Prostate gland (tissue), 2 donors: ENCODE data around the gene ANXA2. TPM values are rescaled to one million over a fixed set of nuclear protein-coding genes. Genes with fewer than 3 reads are reported as not detected.
A peak's percentile ranks its signal among the peaks of the same experiment; 100 is the strongest.

Experiments used
- DNase-seq: peaks from one replicate; pipeline ENCODE4 v3.0.0-alpha.2; 2019; ENCODE audit warnings: low spot score
- H3K27ac ChIP-seq, 2 donors: fragments of 200-600 bp; sonication (generic); 2 replicates each; pipeline ENCODE4 v1.5.1; 2017 to 2019
- H3K27me3 ChIP-seq: fragments of 200-600 bp; sonication (generic); replicated peaks from 2 replicates; pipeline ENCODE4 v1.5.1; 2019; ENCODE audit not compliant: insufficient read depth
- H3K36me3 ChIP-seq, 2 donors: fragments of 200-600 bp; sonication (generic); 1 replicate in 1 of 2; 2 replicates in 1 of 2; pipeline versions ENCODE4 v1.5.1 to v1.8.1; 2017 to 2019
- H3K4me1 ChIP-seq: fragments of 200-600 bp; sonication (generic); replicated peaks from 2 replicates; pipeline ENCODE4 v1.5.1; 2019
- H3K4me3 ChIP-seq, 2 donors: fragments of 200-600 bp; sonication (generic); 2 replicates each; pipeline ENCODE4 v1.5.1; 2017 to 2019
- H3K9me3 ChIP-seq: fragments of 200-600 bp; sonication (generic); 2 replicates; pipeline ENCODE4 v1.5.1; 2017
- CTCF ChIP-seq, 4 experiments: fragments of 200-600 bp in 2 of 4; fragments of 450-650 bp in 2 of 4; sonication (generic) in 2 of 4; IDR thresholded peaks; 1 replicate in 3 of 4; 2 replicates in 1 of 4; pipeline ENCODE4 v1.5.1; 2016 to 2019; ENCODE audit warnings: antibody characterized with exemption in 4 of 4, mild to moderate bottlenecking in 2 of 4, moderate library complexity in 2 of 4
- POLR2A ChIP-seq: fragments of 450-650 bp; IDR thresholded peaks from one replicate; pipeline ENCODE4 v1.6.1; 2016; ENCODE audit warnings: antibody characterized with exemption, mild to moderate bottlenecking
- POLR2AphosphoS5 ChIP-seq: sonication (generic); formaldehyde crosslinking; IDR thresholded peaks from one replicate; pipeline ENCODE4 v1.6.1; 2017; ENCODE audit warnings: antibody characterized with exemption
- WGBS: methylation state at CpG from one replicate; pipeline ENCODE4 v1.1.5; 2018; 5-methylcytosine and 5-hydroxymethylcytosine counted together
- intact Hi-C: fragments of 100-400 bp; cut with DNase I; formaldehyde crosslinking; loops from one replicate; pipeline ENCODE4 v1.14.2; 2022
- total RNA-seq, 2 donors: library from RNA; depleted of rRNA; stranded (reverse); fragments of >200 nt; gene quantifications; one replicate each; pipeline ENCODE4 v1.1.0, GENCODE V29; 2016

The ANXA2 gene
- total RNA-seq, 2 donors from 2014 or later = 404 to 595 TPM

GRCh38 chr15:60386615-60387014, 11.2 kb downstream of the ANXA2 start:
- Histone ChIP-seq H3K4me1 (peaks cover 17% of the 10 kb centered on the region), H3K36me3 (no peaks in the 10 kb centered on the region), H3K27ac (peak overlapping the region; percentile 69 to 93), H3K9me3 (no peaks in the 10 kb centered on the region), H3K4me3 (peak overlapping the region in 1 of 2 donors; percentile 2), H3K27me3 (no peaks in the 10 kb centered on the region)
- intact Hi-C loops = no loop called here
- no peak for TF ChIP-seq POLR2AphosphoS5
- no peak for TF ChIP-seq POLR2A
- no peak for TF ChIP-seq CTCF (IDR thresholded peaks at IDR 0.05)
- 41% methylated on average over 4 of the region's 4 CpGs for WGBS
- no peak for DNase-seq

- peak; percentile 69 for DNase-seq
- intact Hi-C loops = no loop called here
- 44% methylated on average over 7 of the region's 7 CpGs for WGBS
- Histone ChIP-seq H3K36me3 (no peaks in the 10 kb centered on the region), H3K27me3 (no peaks in the 10 kb centered on the region), H3K4me1 (peaks cover 17% of the 10 kb centered on the region), H3K27ac (peak overlapping the region; percentile 69 to 93), H3K9me3 (no peaks in the 10 kb centered on the region), H3K4me3 (no peak overlapping the region)
- TF ChIP-seq POLR2AphosphoS5 (peak; percentile 85), CTCF (IDR thresholded peaks at IDR 0.05) (no peak)
Measured at GRCh38 chr15:60385620-60386552, 11.9 kb downstream of the ANXA2 start.

GRCh38 chr15:60384526-60385126, 13.2 kb downstream of the ANXA2 start:
- no peak for TF ChIP-seq POLR2AphosphoS5
- TF ChIP-seq CTCF (IDR thresholded peaks at IDR 0.05) = no peak
- no peak for TF ChIP-seq POLR2A
- Histone ChIP-seq H3K4me1 (peaks cover 17% of the 10 kb centered on the region), H3K36me3 (no peaks in the 10 kb centered on the region), H3K27me3 (no peaks in the 10 kb centered on the region), H3K9me3 (no peaks in the 10 kb centered on the region), H3K4me3 (no peak overlapping the region), H3K27ac (peak overlapping the region; percentile 34 to 59)
- DNase-seq = no peak
- intact Hi-C loops = no loop called here
- 80% methylated on average over 3 of the region's 3 CpGs for WGBS

- Histone ChIP-seq H3K27me3 (no peaks in the 10 kb centered on the region), H3K4me3 (no peak overlapping the region), H3K4me1 (peaks cover 17% of the 10 kb centered on the region), H3K36me3 (no peaks in the 10 kb centered on the region), H3K9me3 (no peaks in the 10 kb centered on the region), H3K27ac (peak overlapping the region; percentile 34 to 59)
- DNase-seq = no peak
- TF ChIP-seq POLR2A (no peak), POLR2AphosphoS5 (peak; percentile 51), CTCF (IDR thresholded peaks at IDR 0.05) (no peak)
- intact Hi-C loops = no loop called here
- 22% methylated on average over 3 of the region's 3 CpGs for WGBS
Measured at GRCh38 chr15:60384053-60384452, 13.7 kb downstream of the ANXA2 start.
